Esophagus muscularis mucosa (tissue), 4 donors: Measurements from ENCODE around the gene DAB2. TPM values are rescaled to one million over a fixed set of nuclear protein-coding genes. Genes with fewer than 3 reads are reported as not detected.
"Not testable (repeated sequence)": the region's sequence is repeated elsewhere in the genome, so short reads cannot be mapped to it uniquely, and the experiment has no call there.

Source experiments
- DNase-seq: peaks from one replicate; pipeline ENCODE4 v3.0.0-alpha.2; 2017; ENCODE audit errors: extremely low spot score
- H3K27ac ChIP-seq, 4 donors: fragments of 200-600 bp; sonication (generic); replicated peaks in 1 of 4; 1 replicate in 3 of 4; 2 replicates in 1 of 4; pipeline ENCODE4 v1.5.1; 2016 to 2019; ENCODE audit warnings: mild to moderate bottlenecking in 1 of 4
- H3K27me3 ChIP-seq, 4 donors: fragments of 200-600 bp; sonication (generic); one replicate each; pipeline versions ENCODE4 v1.5.1 to v1.6.0; 2016 to 2019
- H3K36me3 ChIP-seq, 4 donors: fragments of 200-600 bp; sonication (generic); one replicate each; pipeline ENCODE4 v1.5.1; 2016 to 2019
- H3K4me1 ChIP-seq, 4 donors: fragments of 200-600 bp; sonication (generic); one replicate each; pipeline ENCODE4 v1.5.1; 2016 to 2019
- H3K4me3 ChIP-seq, 4 donors: fragments of 200-600 bp; sonication (generic); 1 replicate in 2 of 4; 2 replicates in 2 of 4; pipeline ENCODE4 v1.5.1; 2016 to 2019; ENCODE audit warnings: mild to moderate bottlenecking in 4 of 4, moderate library complexity in 1 of 4
- H3K9me3 ChIP-seq, 4 donors: fragments of 200-600 bp; sonication (generic); 1 replicate in 3 of 4; 2 replicates in 1 of 4; pipeline ENCODE4 v1.5.1; 2016 to 2019
- CTCF ChIP-seq, 3 experiments: fragments of 200-600 bp in 2 of 3; fragments of 450-650 bp in 1 of 3; sonication (generic) in 2 of 3; IDR thresholded peaks; one replicate each; pipeline ENCODE4 v1.5.1; 2017 to 2019; ENCODE audit warnings: antibody characterized with exemption in 3 of 3, mild to moderate bottlenecking in 2 of 3, moderate library complexity in 1 of 3
- EP300 ChIP-seq: sonication (generic); formaldehyde crosslinking; IDR thresholded peaks from one replicate; pipeline ENCODE4 v1.6.1; 2017; ENCODE audit warnings: antibody characterized with exemption
- POLR2A ChIP-seq: fragments of 450-650 bp; IDR thresholded peaks from one replicate; pipeline ENCODE4 v1.6.1; 2017; ENCODE audit warnings: antibody characterized with exemption, moderate library complexity, mild to moderate bottlenecking, low read depth
- POLR2AphosphoS5 ChIP-seq, 2 donors: sonication (generic); formaldehyde crosslinking; IDR thresholded peaks; one replicate each; pipeline ENCODE4 v1.6.1; 2017; ENCODE audit warnings: antibody characterized with exemption in 2 of 2
- WGBS: methylation state at CpG from one replicate; pipeline ENCODE4 v1.1.5; 2018; 5-methylcytosine and 5-hydroxymethylcytosine counted together
- intact Hi-C: fragments of 100-400 bp; cut with DNase I; formaldehyde crosslinking; loops from one replicate; pipeline ENCODE4 v1.15.1; 2023
- total RNA-seq, 4 donors: library from RNA; depleted of rRNA; stranded (reverse); fragments of >200 nt; gene quantifications; one replicate each; pipeline versions ENCODE4 v1.1.0 to v1.2.1, GENCODE V29; 2016

DAB2 gene
- total RNA-seq, 4 donors from 2014 or later, result 48.7 to 84.3 (median 55.1) TPM

- no peak for DNase-seq
- TF ChIP-seq CTCF (IDR thresholded peaks at IDR 0.05) (no peak), EP300 (no peak), POLR2AphosphoS5 (IDR thresholded peaks at IDR 0.05) (no peak), POLR2A (no peak)
- H3K36me3 ChIP-seq, result no peaks in the 10 kb centered on the region
- WGBS, result 86% methylated on average over 4 of the region's 4 CpGs
- H3K27ac ChIP-seq, result no peak overlapping the region
- peaks cover 0 to 21% (median 6%) of the 10 kb centered on the region in 4 donors for H3K9me3 ChIP-seq
- H3K4me3 ChIP-seq, result no peak overlapping the region
- peaks cover 0 to 5% (median 0%) of the 10 kb centered on the region in 4 donors for H3K4me1 ChIP-seq
- intact Hi-C loops, result no loop called here
- no peaks in the 10 kb centered on the region for H3K27me3 ChIP-seq
Observed at GRCh38 chr5:39349484-39349883, 75.3 kb downstream of the DAB2 start.

DNA sequence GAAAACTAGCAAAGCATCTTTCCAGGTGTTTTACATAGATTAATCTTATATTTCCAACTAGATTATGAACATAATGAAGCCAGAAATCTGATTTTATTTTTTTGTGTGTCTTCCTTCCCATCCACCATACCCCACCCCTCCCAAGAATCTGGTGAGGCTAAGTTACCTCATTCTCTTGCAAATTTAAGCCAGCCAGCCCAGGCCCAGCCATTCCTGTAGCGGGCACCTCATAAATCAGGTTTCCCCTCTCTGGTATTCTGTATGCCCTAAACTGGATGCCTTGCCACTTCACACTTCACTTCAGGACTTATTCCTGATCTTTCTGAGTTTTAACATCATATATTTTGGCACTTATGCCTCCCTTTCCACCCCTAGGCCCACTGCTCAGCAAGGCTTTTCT lies 82.3 kb downstream of the DAB2 start:
- Histone ChIP-seq H3K9me3 (no peaks in the 10 kb centered on the region), H3K4me1 (no peaks in the 10 kb centered on the region), H3K36me3 (no peaks in the 10 kb centered on the region), H3K4me3 (no peak overlapping the region), H3K27me3 (no peaks in the 10 kb centered on the region), H3K27ac (no peak overlapping the region)
- 94% methylated on average over 1 of the region's 1 CpG for WGBS
- TF ChIP-seq EP300 (no peak), POLR2A (no peak), CTCF (IDR thresholded peaks at IDR 0.05) (no peak), POLR2AphosphoS5 (IDR thresholded peaks at IDR 0.05) (no peak)
- DNase-seq, result no peak
- intact Hi-C loops, result no loop called here

GRCh38 chr5:39341896-39342295 lies 82.9 kb downstream of the DAB2 start:
- intact Hi-C loops, result no loop called here
- H3K4me3 ChIP-seq, result no peak overlapping the region
- H3K27me3 ChIP-seq, result no peaks in the 10 kb centered on the region
- DNase-seq, result no peak
- no peaks in the 10 kb centered on the region for H3K4me1 ChIP-seq
- H3K36me3 ChIP-seq, result no peaks in the 10 kb centered on the region
- no peak overlapping the region for H3K27ac ChIP-seq
- no peak for TF ChIP-seq POLR2AphosphoS5 (IDR thresholded peaks at IDR 0.05)
- TF ChIP-seq POLR2A, result no peak
- no peak for TF ChIP-seq EP300
- no peak for TF ChIP-seq CTCF (IDR thresholded peaks at IDR 0.05)
- WGBS, result 90% methylated on average over 1 of the region's 1 CpG
- H3K9me3 ChIP-seq, result no peaks in the 10 kb centered on the region

GRCh38 chr5:39340506-39340905 lies 84.3 kb downstream of the DAB2 start:
- no peaks in the 10 kb centered on the region for H3K27me3 ChIP-seq
- no peak for DNase-seq
- TF ChIP-seq POLR2AphosphoS5 (IDR thresholded peaks at IDR 0.05) (no peak), EP300 (no peak), CTCF (IDR thresholded peaks at IDR 0.05) (no peak), POLR2A (no peak)
- H3K4me3 ChIP-seq, result no peak overlapping the region
- intact Hi-C loops, result no loop called here
- no peaks in the 10 kb centered on the region for H3K4me1 ChIP-seq
- H3K27ac ChIP-seq, result no peak overlapping the region
- no peaks in the 10 kb centered on the region for H3K9me3 ChIP-seq
- 50% methylated on average over 1 of the region's 1 CpG for WGBS
- H3K36me3 ChIP-seq, result no peaks in the 10 kb centered on the region

GRCh38 chr5:39337252-39337915 lies 87.4 kb downstream of the DAB2 start:
- Histone ChIP-seq H3K9me3 (no peaks in the 10 kb centered on the region), H3K36me3 (no peaks in the 10 kb centered on the region), H3K4me1 (no peaks in the 10 kb centered on the region), H3K27me3 (no peaks in the 10 kb centered on the region), H3K27ac (no peak overlapping the region), H3K4me3 (no peak overlapping the region)
- intact Hi-C loops, result no loop called here
- TF ChIP-seq POLR2AphosphoS5 (IDR thresholded peaks at IDR 0.05) (no peak), CTCF (IDR thresholded peaks at IDR 0.05) (no peak), POLR2A (no peak), EP300 (no peak)
- no peak for DNase-seq
- WGBS, result 71% methylated on average over 1 of the region's 1 CpG

- H3K4me3 ChIP-seq, DNase-seq, intact Hi-C loops, H3K4me1 ChIP-seq, H3K27me3 ChIP-seq, H3K36me3 ChIP-seq, H3K9me3 ChIP-seq, H3K27ac ChIP-seq: not testable (repeated sequence)
- WGBS, result no CpG with 5 or more reads among the region's 27 CpGs
Observed at GRCh38 chr5:39334296-39334695, 90.5 kb downstream of the DAB2 start.
